Measurements from ENCODE around the gene CNN3. TPM values are rescaled to one million over a fixed set of nuclear protein-coding genes. Genes with fewer than 3 reads are reported as not detected.
A peak's percentile ranks its signal among the peaks of the same experiment; 100 is the strongest.

CNN3 gene
- 74.1 TPM for total RNA-seq
- polyA plus RNA-seq = 131 TPM
- long read RNA-seq, donor 1, transcript CNN3-201 (7 exons, 2,165 nt) = major isoform, 6 of 7 reads
- long read RNA-seq, donor 1, partial matches to known transcripts = 0 of 7 reads
- long read RNA-seq, donor 1, other reads (novel, unspliced or antisense) = 0 of 7 reads
- long read RNA-seq, donor 2, transcript CNN3-201 (7 exons, 2,165 nt) = major isoform, 70 of 78 reads
- long read RNA-seq, donor 2, partial matches to known transcripts = 6 of 78 reads
- long read RNA-seq, donor 2, other reads (novel, unspliced or antisense) = 0 of 78 reads
- long read RNA-seq, donor 3, transcript CNN3-201 (7 exons, 2,165 nt) = major isoform, 49 of 51 reads
- long read RNA-seq, donor 3, partial matches to known transcripts = 0 of 51 reads
- long read RNA-seq, donor 3, other reads (novel, unspliced or antisense) = 0 of 51 reads
- long read RNA-seq, donor 4, transcript CNN3-201 (7 exons, 2,165 nt) = major isoform, 14 of 19 reads
- long read RNA-seq, donor 4, partial matches to known transcripts = 5 of 19 reads
- long read RNA-seq, donor 4, other reads (novel, unspliced or antisense) = 0 of 19 reads
- long read RNA-seq, donor 5, transcript CNN3-201 (7 exons, 2,165 nt) = major isoform, 46 of 59 reads
- long read RNA-seq, donor 5, partial matches to known transcripts = 12 of 59 reads
- long read RNA-seq, donor 5, other reads (novel, unspliced or antisense) = 0 of 59 reads
- long read RNA-seq, donor 6, transcript CNN3-201 (7 exons, 2,165 nt) = major isoform, 34 of 38 reads
- long read RNA-seq, donor 6, partial matches to known transcripts = 0 of 38 reads
- long read RNA-seq, donor 6, other reads (novel, unspliced or antisense) = 0 of 38 reads
- long read RNA-seq, donor 7, transcript CNN3-201 (7 exons, 2,165 nt) = major isoform, 46 of 48 reads
- long read RNA-seq, donor 7, partial matches to known transcripts = 0 of 48 reads
- long read RNA-seq, donor 7, other reads (novel, unspliced or antisense) = 0 of 48 reads
- long read RNA-seq, donor 8, transcript CNN3-201 (7 exons, 2,165 nt) = major isoform, 14 of 15 reads
- long read RNA-seq, donor 8, partial matches to known transcripts = 0 of 15 reads
- long read RNA-seq, donor 8, other reads (novel, unspliced or antisense) = 0 of 15 reads
- long read RNA-seq, donor 9, transcript CNN3-201 (7 exons, 2,165 nt) = major isoform, 22 of 25 reads
- long read RNA-seq, donor 9, partial matches to known transcripts = 0 of 25 reads
- long read RNA-seq, donor 9, other reads (novel, unspliced or antisense) = 0 of 25 reads
- long read RNA-seq, donor 10, transcript CNN3-201 (7 exons, 2,165 nt) = major isoform, 40 of 43 reads
- long read RNA-seq, donor 10, partial matches to known transcripts = 0 of 43 reads
- long read RNA-seq, donor 10, other reads (novel, unspliced or antisense) = 0 of 43 reads

- Histone ChIP-seq H3K27ac (ENCODE audit: low read depth in 1 of 2, low read length in 1 of 2) (peak within 1 kb of the TSS; percentile 80 to 84), H3K27me3 (ENCODE audit: control insufficient read depth in 2 of 2, insufficient read depth in 1 of 2, low read length in 1 of 2) (peaks cover 27 to 38% of the 10 kb centered on the region in 2 donors), H3K4me3 (ENCODE audit: low read length in 2 of 2) (peak within 1 kb of the TSS; percentile 52 to 56), H3K36me3 (ENCODE audit: control insufficient read depth in 2 of 2, insufficient read depth in 2 of 2, low read length in 1 of 2) (no peaks in the 10 kb centered on the region), H3K9me3 (ENCODE audit: control insufficient read depth in 2 of 2, insufficient read depth in 1 of 2, low read length in 1 of 2) (no peaks in the 10 kb centered on the region), H3K4me1 (ENCODE audit: control insufficient read depth in 2 of 2, insufficient read depth in 2 of 2, low read length in 2 of 2) (peaks cover 2 to 12% of the 10 kb centered on the region in 2 donors)
- under 1% methylated on average over 57 of the region's 57 CpGs for WGBS
- DNase-seq (ENCODE audit: low read depth in 6 of 9, low spot score in 9 of 9) = peak in 7 of 9 donors; percentile 36 to 78 (median 56)
Observed at GRCh38 chr1:94926915-94927404, at the start of gene CNN3. TSS of gene CNN3 (minus strand) at chr1:94927110. CDS start at chr1:94926894, 216 bp downstream.

GRCh38 chr1:94974824-94975223, 47.9 kb upstream of the CNN3 start:
- no peak overlapping the region for H3K4me3 ChIP-seq (ENCODE audit: low read length in 2 of 2)
- no peaks in the 10 kb centered on the region for H3K27me3 ChIP-seq (ENCODE audit: control insufficient read depth in 2 of 2, insufficient read depth in 1 of 2, low read length in 1 of 2)
- peaks cover 0 to 3% of the 10 kb centered on the region in 2 donors for H3K4me1 ChIP-seq (ENCODE audit: control insufficient read depth in 2 of 2, insufficient read depth in 2 of 2, low read length in 2 of 2)
- DNase-seq (ENCODE audit: low read depth in 6 of 9, low spot score in 9 of 9) = no peak
- peaks cover 0 to 2% of the 10 kb centered on the region in 2 donors for H3K9me3 ChIP-seq (ENCODE audit: control insufficient read depth in 2 of 2, insufficient read depth in 1 of 2, low read length in 1 of 2)
- 96% methylated on average over 1 of the region's 1 CpG for WGBS
- H3K36me3 ChIP-seq (ENCODE audit: control insufficient read depth in 2 of 2, insufficient read depth in 2 of 2, low read length in 1 of 2) = no peaks in the 10 kb centered on the region
- no peak overlapping the region for H3K27ac ChIP-seq (ENCODE audit: low read depth in 1 of 2, low read length in 1 of 2)

GRCh38 chr1:94974241-94974640, 47.3 kb upstream of the CNN3 start:
- Histone ChIP-seq H3K4me1 (ENCODE audit: control insufficient read depth in 2 of 2, insufficient read depth in 2 of 2, low read length in 2 of 2) (peaks cover 0 to 3% of the 10 kb centered on the region in 2 donors), H3K4me3 (ENCODE audit: low read length in 2 of 2) (no peak overlapping the region), H3K9me3 (ENCODE audit: control insufficient read depth in 2 of 2, insufficient read depth in 1 of 2, low read length in 1 of 2) (peaks cover 0 to 2% of the 10 kb centered on the region in 2 donors), H3K27me3 (ENCODE audit: control insufficient read depth in 2 of 2, insufficient read depth in 1 of 2, low read length in 1 of 2) (no peaks in the 10 kb centered on the region), H3K27ac (ENCODE audit: low read depth in 1 of 2, low read length in 1 of 2) (no peak overlapping the region), H3K36me3 (ENCODE audit: control insufficient read depth in 2 of 2, insufficient read depth in 2 of 2, low read length in 1 of 2) (no peaks in the 10 kb centered on the region)
- 96% methylated on average over 1 of the region's 1 CpG for WGBS
- no peak for DNase-seq (ENCODE audit: low read depth in 6 of 9, low spot score in 9 of 9)

GRCh38 chr1:94973309-94973922, 46.5 kb upstream of the CNN3 start:
- H3K36me3 ChIP-seq (ENCODE audit: control insufficient read depth in 2 of 2, insufficient read depth in 2 of 2, low read length in 1 of 2) = no peaks in the 10 kb centered on the region
- no peaks in the 10 kb centered on the region for H3K27me3 ChIP-seq (ENCODE audit: control insufficient read depth in 2 of 2, insufficient read depth in 1 of 2, low read length in 1 of 2)
- 97% methylated on average over 8 of the region's 8 CpGs for WGBS
- H3K4me1 ChIP-seq (ENCODE audit: control insufficient read depth in 2 of 2, insufficient read depth in 2 of 2, low read length in 2 of 2) = peaks cover 0 to 3% of the 10 kb centered on the region in 2 donors
- peaks cover 0 to 2% of the 10 kb centered on the region in 2 donors for H3K9me3 ChIP-seq (ENCODE audit: control insufficient read depth in 2 of 2, insufficient read depth in 1 of 2, low read length in 1 of 2)
- H3K4me3 ChIP-seq (ENCODE audit: low read length in 2 of 2) = no peak overlapping the region
- no peak overlapping the region for H3K27ac ChIP-seq (ENCODE audit: low read depth in 1 of 2, low read length in 1 of 2)
- no peak for DNase-seq (ENCODE audit: low read depth in 6 of 9, low spot score in 9 of 9)

GRCh38 chr1:94971491-94971924, 44.6 kb upstream of the CNN3 start:
- no peak overlapping the region for H3K27ac ChIP-seq (ENCODE audit: low read depth in 1 of 2, low read length in 1 of 2)
- 95% methylated on average over 6 of the region's 6 CpGs for WGBS

GRCh38 chr1:94970783-94971182, 43.9 kb upstream of the CNN3 start:
- Histone ChIP-seq H3K4me3 (ENCODE audit: low read length in 2 of 2) (no peak overlapping the region), H3K27ac (ENCODE audit: low read depth in 1 of 2, low read length in 1 of 2) (no peak overlapping the region), H3K36me3 (ENCODE audit: control insufficient read depth in 2 of 2, insufficient read depth in 2 of 2, low read length in 1 of 2) (no peaks in the 10 kb centered on the region), H3K9me3 (ENCODE audit: control insufficient read depth in 2 of 2, insufficient read depth in 1 of 2, low read length in 1 of 2) (peaks cover 0 to 2% of the 10 kb centered on the region in 2 donors), H3K4me1 (ENCODE audit: control insufficient read depth in 2 of 2, insufficient read depth in 2 of 2, low read length in 2 of 2) (peaks cover 0 to 3% of the 10 kb centered on the region in 2 donors), H3K27me3 (ENCODE audit: control insufficient read depth in 2 of 2, insufficient read depth in 1 of 2, low read length in 1 of 2) (no peaks in the 10 kb centered on the region)
- DNase-seq (ENCODE audit: low read depth in 6 of 9, low spot score in 9 of 9) = no peak
- 97% methylated on average over 2 of the region's 2 CpGs for WGBS

More at GRCh38 chr1:94971491-94971924, 44.6 kb upstream of the CNN3 start:
- Histone ChIP-seq H3K4me1 (ENCODE audit: control insufficient read depth in 2 of 2, insufficient read depth in 2 of 2, low read length in 2 of 2) (peaks cover 0 to 3% of the 10 kb centered on the region in 2 donors), H3K27me3 (ENCODE audit: control insufficient read depth in 2 of 2, insufficient read depth in 1 of 2, low read length in 1 of 2) (no peaks in the 10 kb centered on the region), H3K36me3 (ENCODE audit: control insufficient read depth in 2 of 2, insufficient read depth in 2 of 2, low read length in 1 of 2) (no peaks in the 10 kb centered on the region), H3K4me3 (ENCODE audit: low read length in 2 of 2) (no peak overlapping the region), H3K9me3 (ENCODE audit: control insufficient read depth in 2 of 2, insufficient read depth in 1 of 2, low read length in 1 of 2) (peaks cover 0 to 2% of the 10 kb centered on the region in 2 donors)
- DNase-seq (ENCODE audit: low read depth in 6 of 9, low spot score in 9 of 9) = no peak

GRCh38 chr1:94969137-94969536, 42.2 kb upstream of the CNN3 start:
- no peaks in the 10 kb centered on the region for H3K36me3 ChIP-seq (ENCODE audit: control insufficient read depth in 2 of 2, insufficient read depth in 2 of 2, low read length in 1 of 2)
- no peaks in the 10 kb centered on the region for H3K27me3 ChIP-seq (ENCODE audit: control insufficient read depth in 2 of 2, insufficient read depth in 1 of 2, low read length in 1 of 2)
- peaks cover 0 to 2% of the 10 kb centered on the region in 2 donors for H3K9me3 ChIP-seq (ENCODE audit: control insufficient read depth in 2 of 2, insufficient read depth in 1 of 2, low read length in 1 of 2)
- no peak overlapping the region for H3K27ac ChIP-seq (ENCODE audit: low read depth in 1 of 2, low read length in 1 of 2)
- WGBS = 98% methylated on average over 6 of the region's 6 CpGs
- H3K4me1 ChIP-seq (ENCODE audit: control insufficient read depth in 2 of 2, insufficient read depth in 2 of 2, low read length in 2 of 2) = peaks cover 0 to 3% of the 10 kb centered on the region in 2 donors
- DNase-seq (ENCODE audit: low read depth in 6 of 9, low spot score in 9 of 9) = no peak
- H3K4me3 ChIP-seq (ENCODE audit: low read length in 2 of 2) = no peak overlapping the region

GRCh38 chr1:94966033-94966432, 39.1 kb upstream of the CNN3 start:
- Histone ChIP-seq H3K27ac (ENCODE audit: low read depth in 1 of 2, low read length in 1 of 2) (no peak overlapping the region), H3K4me3 (ENCODE audit: low read length in 2 of 2) (no peak overlapping the region), H3K9me3 (ENCODE audit: control insufficient read depth in 2 of 2, insufficient read depth in 1 of 2, low read length in 1 of 2) (no peaks in the 10 kb centered on the region), H3K4me1 (ENCODE audit: control insufficient read depth in 2 of 2, insufficient read depth in 2 of 2, low read length in 2 of 2) (peaks cover 0 to 14% of the 10 kb centered on the region in 2 donors), H3K36me3 (ENCODE audit: control insufficient read depth in 2 of 2, insufficient read depth in 2 of 2, low read length in 1 of 2) (no peaks in the 10 kb centered on the region), H3K27me3 (ENCODE audit: control insufficient read depth in 2 of 2, insufficient read depth in 1 of 2, low read length in 1 of 2) (no peaks in the 10 kb centered on the region)
- no peak for DNase-seq (ENCODE audit: low read depth in 6 of 9, low spot score in 9 of 9)
- WGBS = 88% methylated on average over 1 of the region's 1 CpG
